Measurements from ENCODE around the gene GBP6. TPM values are rescaled to one million over a fixed set of nuclear protein-coding genes. Genes with fewer than 3 reads are reported as not detected.

The GBP6 gene
- total RNA-seq, 1 donor from 2014 or later: 0.40 TPM

DNA sequence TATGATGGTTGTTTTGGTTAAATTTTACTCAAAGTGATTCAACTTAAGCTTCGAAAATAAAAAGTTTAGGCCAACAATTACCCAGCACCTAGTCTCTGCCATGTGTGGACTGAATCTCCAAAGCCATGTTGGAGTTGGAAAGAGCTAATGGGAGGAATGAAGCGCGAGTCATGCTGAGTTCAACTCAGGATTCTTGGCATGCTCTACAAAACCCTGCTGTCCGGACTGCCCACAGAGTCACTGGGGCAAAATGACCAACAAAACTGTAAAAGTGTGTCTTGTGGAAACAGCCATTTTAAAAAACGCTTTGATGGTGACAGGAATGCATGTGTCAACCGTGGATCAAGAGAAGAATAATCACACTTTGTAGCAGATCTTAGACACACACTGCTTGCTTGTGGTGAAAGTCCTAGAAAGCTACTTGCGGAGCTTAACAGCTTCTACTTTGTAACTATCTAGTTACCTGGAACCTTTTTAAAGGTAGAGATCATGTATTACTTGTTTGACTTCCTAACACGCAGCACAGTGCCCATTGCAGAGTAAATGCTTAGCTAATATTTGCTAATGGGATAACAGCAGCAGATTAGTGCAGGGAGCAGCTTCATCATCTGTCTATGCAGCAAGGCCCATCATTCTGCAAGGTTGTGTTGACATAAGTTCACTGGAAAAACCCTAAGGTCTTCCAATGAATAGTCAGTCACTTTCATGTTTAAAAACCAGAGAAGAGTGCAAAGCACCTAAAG, 7.0 kb upstream of the GBP6 start:
- peak; percentile 40 for DNase-seq (ENCODE audit: low read depth)
- TF ChIP-seq, protein P1, sequence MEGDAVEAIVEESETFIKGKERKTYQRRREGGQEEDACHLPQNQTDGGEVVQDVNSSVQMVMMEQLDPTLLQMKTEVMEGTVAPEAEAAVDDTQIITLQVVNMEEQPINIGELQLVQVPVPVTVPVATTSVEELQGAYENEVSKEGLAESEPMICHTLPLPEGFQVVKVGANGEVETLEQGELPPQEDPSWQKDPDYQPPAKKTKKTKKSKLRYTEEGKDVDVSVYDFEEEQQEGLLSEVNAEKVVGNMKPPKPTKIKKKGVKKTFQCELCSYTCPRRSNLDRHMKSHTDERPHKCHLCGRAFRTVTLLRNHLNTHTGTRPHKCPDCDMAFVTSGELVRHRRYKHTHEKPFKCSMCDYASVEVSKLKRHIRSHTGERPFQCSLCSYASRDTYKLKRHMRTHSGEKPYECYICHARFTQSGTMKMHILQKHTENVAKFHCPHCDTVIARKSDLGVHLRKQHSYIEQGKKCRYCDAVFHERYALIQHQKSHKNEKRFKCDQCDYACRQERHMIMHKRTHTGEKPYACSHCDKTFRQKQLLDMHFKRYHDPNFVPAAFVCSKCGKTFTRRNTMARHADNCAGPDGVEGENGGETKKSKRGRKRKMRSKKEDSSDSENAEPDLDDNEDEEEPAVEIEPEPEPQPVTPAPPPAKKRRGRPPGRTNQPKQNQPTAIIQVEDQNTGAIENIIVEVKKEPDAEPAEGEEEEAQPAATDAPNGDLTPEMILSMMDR (conservative IDR thresholded peaks at IDR 0.05; ENCODE audit: low read depth, low read length): no peak
- H3K4me3 ChIP-seq (ENCODE audit: low read depth, low read length): no peak overlapping the region

DNA sequence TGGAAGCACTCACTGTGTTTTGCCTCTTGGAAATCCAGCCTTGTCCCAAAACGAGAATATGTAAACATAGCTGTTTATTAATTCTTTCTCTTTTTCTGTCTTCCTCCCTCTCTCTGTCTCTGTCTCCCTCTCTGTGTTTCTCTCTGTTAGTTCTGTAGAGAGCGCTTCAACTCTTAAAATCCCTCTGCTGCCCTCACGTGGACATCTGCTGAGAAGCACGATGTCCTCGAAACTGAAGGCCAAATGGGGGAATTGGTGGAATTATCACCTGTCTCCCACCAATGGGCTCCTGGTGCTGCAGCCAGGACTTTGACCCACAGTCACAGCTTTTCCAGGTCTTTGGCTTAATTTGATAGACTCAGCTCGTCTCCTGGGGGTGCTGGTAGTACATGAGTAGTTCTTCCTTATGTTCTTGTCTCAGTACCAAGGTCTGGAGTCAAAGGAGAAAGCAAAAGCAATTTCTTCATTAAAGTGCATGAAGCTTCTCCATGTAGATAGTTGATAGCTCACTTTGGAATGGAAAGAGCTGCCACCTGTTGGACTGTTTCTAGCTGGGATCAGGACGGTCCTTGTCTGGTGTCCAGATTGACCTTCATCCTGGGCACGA, 5.5 kb upstream of the GBP6 start:
- TF ChIP-seq, protein P1 (conservative IDR thresholded peaks at IDR 0.05; ENCODE audit: low read depth, low read length): peak; percentile 88
- H3K4me3 ChIP-seq (ENCODE audit: low read depth, low read length): no peak overlapping the region
- no peak for DNase-seq (ENCODE audit: low read depth)

DNA sequence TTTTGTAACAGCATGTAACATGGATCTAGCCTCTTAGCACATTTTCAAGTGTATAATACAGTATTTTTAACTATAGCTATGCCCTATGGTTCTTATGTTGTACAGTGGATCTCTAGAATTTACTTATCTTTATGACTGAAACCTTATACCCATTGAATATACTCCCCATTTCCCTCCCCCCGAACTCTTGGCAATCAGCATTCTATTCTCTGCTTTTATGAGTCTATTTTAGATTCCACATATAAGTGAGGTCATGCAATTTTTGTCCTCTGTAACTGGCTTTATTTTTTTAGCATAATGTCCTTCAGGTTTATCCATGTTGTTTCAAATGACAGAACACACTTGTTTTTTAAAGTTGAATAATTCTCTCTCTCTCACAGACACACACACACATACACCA, 3.1 kb upstream of the GBP6 start:
- TF ChIP-seq, protein P1 (conservative IDR thresholded peaks at IDR 0.05; ENCODE audit: low read depth, low read length): no peak
- no peak overlapping the region for H3K4me3 ChIP-seq (ENCODE audit: low read depth, low read length)
- no peak for DNase-seq (ENCODE audit: low read depth)

DNA sequence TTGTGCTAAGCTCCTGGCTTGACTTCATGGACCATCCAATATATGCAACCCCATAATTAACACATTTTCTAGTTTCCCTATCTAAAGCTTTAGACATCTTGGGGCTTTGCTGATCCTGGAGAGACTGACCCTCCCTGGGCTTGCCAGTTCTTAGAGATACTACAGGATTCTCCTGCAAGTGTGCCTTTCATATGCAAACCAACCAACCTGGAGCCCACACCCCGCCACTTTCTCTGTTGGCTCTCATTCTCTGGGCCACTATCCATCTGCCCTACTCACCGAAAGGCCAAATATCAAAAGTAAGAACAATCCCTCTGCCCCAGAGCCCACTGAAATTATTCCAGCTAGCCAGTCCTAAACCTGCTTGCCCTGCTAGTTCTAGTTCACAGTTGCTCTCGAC, 2.2 kb upstream of the GBP6 start:
- DNase-seq (ENCODE audit: low read depth): no peak
- H3K4me3 ChIP-seq (ENCODE audit: low read depth, low read length): no peak overlapping the region
- TF ChIP-seq, protein P1 (conservative IDR thresholded peaks at IDR 0.05; ENCODE audit: low read depth, low read length): no peak

DNA sequence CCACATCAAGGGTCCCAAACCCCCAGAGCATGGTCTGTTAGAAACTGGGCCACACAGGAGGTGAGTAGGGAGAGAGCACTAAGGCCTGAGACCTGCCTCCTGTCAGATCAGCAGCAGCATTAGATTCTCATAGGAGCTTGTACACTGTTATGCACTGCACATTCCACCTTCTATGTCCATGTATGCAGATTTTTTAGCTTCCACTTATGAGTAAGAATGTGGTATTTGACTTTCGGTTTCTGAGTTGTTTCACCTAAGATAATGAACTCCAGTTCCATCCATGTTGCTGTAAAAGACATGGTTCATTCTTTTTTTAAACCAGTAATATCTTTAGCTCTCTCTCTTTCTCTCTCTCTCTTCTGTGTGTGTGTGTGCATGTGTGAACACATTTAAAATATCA, 663 bp upstream of the GBP6 start:
- TF ChIP-seq, protein P1 (conservative IDR thresholded peaks at IDR 0.05; ENCODE audit: low read depth, low read length): no peak
- DNase-seq (ENCODE audit: low read depth): no peak
- no peak overlapping the region for H3K4me3 ChIP-seq (ENCODE audit: low read depth, low read length)

DNA sequence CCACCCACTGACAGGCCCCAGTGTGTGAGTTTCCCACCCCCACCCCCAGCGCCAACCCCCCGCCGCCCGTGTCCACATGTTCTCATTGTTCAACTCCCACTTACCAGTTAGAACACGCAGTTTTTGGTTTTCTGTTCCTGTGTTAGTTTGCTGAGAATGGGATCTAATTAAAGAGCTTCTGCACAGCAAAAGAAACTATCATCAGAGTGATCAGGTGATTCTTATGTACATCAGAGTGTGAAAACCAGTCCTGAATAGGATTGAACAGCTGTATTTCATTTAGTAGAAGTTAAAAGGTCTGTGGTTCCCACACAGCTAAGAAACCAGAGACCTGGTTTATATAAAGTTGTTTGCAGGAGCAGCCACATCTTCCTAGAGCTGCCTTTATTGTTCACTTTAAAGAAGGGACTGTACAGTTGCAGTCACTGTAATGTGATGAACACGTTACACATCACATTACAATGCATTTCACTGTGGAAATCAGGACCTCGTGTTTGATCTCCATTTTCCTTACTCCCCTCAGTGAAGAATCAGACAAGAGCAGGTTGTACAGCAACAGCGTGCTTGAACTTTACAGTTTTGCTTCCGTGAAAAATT, 1.2 kb downstream of the GBP6 start:
- DNase-seq (ENCODE audit: low read depth): no peak
- H3K4me3 ChIP-seq (ENCODE audit: low read depth, low read length): no peak overlapping the region
- TF ChIP-seq, protein P1 (conservative IDR thresholded peaks at IDR 0.05; ENCODE audit: low read depth, low read length): no peak

All from epithelial cell of proximal tubule (primary cell).